ENCODE results near the gene SLC22A12. TPM values are rescaled to one million over a fixed set of nuclear protein-coding genes. Genes with fewer than 3 reads are reported as not detected.

The SLC22A12 gene
- total and polyA plus RNA-seq, 2 of the 8 experiments (the other 6 are each of a cell fraction or from before 2014, with no cell fraction given) = not detected

DNA sequence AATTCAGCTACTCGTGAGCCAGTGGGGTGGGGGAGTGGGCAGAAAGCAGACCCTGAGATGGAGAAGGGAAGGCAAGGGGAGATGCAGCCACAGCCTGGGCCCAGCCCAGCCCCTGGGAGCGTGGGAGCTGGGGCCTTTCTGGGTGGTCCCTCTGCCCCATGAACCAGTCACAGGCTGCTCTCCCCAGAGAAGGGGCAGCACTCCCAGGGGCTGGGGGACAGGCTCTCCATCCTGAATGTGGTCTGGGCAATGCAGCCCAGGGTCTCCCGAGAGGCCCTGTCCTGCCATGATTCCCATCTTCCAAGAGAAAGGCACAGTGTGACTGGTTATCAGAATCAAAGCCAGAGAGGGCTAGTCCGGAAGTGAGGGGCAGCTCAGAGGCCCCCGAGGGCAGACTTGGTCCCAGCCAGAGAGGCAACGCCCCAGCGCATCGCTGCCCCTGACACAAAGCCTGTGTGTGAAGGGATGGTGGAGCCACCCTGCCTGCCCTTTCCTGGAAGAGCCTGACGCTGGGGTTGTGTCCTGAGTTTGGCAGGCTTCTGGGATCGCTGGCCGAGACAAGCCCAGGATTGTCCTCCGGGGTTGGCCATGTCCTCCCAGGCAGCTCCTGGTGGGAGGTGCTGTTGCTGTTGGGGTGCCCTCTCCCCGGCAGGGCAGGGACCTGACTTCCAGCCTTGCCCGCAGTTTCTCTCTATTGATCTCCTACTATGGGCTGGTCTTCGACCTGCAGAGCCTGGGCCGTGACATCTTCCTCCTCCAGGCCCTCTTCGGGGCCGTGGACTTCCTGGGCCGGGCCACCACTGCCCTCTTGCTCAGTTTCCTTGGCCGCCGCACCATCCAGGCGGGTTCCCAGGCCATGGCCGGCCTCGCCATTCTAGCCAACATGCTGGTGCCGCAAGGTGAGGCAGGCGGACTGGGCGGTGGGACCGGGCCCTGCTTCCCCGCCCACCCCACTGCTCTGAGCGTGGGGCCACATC lies 23.8 kb upstream of the SLC22A12 start (continued):
- TF ChIP-seq, protein P1, sequence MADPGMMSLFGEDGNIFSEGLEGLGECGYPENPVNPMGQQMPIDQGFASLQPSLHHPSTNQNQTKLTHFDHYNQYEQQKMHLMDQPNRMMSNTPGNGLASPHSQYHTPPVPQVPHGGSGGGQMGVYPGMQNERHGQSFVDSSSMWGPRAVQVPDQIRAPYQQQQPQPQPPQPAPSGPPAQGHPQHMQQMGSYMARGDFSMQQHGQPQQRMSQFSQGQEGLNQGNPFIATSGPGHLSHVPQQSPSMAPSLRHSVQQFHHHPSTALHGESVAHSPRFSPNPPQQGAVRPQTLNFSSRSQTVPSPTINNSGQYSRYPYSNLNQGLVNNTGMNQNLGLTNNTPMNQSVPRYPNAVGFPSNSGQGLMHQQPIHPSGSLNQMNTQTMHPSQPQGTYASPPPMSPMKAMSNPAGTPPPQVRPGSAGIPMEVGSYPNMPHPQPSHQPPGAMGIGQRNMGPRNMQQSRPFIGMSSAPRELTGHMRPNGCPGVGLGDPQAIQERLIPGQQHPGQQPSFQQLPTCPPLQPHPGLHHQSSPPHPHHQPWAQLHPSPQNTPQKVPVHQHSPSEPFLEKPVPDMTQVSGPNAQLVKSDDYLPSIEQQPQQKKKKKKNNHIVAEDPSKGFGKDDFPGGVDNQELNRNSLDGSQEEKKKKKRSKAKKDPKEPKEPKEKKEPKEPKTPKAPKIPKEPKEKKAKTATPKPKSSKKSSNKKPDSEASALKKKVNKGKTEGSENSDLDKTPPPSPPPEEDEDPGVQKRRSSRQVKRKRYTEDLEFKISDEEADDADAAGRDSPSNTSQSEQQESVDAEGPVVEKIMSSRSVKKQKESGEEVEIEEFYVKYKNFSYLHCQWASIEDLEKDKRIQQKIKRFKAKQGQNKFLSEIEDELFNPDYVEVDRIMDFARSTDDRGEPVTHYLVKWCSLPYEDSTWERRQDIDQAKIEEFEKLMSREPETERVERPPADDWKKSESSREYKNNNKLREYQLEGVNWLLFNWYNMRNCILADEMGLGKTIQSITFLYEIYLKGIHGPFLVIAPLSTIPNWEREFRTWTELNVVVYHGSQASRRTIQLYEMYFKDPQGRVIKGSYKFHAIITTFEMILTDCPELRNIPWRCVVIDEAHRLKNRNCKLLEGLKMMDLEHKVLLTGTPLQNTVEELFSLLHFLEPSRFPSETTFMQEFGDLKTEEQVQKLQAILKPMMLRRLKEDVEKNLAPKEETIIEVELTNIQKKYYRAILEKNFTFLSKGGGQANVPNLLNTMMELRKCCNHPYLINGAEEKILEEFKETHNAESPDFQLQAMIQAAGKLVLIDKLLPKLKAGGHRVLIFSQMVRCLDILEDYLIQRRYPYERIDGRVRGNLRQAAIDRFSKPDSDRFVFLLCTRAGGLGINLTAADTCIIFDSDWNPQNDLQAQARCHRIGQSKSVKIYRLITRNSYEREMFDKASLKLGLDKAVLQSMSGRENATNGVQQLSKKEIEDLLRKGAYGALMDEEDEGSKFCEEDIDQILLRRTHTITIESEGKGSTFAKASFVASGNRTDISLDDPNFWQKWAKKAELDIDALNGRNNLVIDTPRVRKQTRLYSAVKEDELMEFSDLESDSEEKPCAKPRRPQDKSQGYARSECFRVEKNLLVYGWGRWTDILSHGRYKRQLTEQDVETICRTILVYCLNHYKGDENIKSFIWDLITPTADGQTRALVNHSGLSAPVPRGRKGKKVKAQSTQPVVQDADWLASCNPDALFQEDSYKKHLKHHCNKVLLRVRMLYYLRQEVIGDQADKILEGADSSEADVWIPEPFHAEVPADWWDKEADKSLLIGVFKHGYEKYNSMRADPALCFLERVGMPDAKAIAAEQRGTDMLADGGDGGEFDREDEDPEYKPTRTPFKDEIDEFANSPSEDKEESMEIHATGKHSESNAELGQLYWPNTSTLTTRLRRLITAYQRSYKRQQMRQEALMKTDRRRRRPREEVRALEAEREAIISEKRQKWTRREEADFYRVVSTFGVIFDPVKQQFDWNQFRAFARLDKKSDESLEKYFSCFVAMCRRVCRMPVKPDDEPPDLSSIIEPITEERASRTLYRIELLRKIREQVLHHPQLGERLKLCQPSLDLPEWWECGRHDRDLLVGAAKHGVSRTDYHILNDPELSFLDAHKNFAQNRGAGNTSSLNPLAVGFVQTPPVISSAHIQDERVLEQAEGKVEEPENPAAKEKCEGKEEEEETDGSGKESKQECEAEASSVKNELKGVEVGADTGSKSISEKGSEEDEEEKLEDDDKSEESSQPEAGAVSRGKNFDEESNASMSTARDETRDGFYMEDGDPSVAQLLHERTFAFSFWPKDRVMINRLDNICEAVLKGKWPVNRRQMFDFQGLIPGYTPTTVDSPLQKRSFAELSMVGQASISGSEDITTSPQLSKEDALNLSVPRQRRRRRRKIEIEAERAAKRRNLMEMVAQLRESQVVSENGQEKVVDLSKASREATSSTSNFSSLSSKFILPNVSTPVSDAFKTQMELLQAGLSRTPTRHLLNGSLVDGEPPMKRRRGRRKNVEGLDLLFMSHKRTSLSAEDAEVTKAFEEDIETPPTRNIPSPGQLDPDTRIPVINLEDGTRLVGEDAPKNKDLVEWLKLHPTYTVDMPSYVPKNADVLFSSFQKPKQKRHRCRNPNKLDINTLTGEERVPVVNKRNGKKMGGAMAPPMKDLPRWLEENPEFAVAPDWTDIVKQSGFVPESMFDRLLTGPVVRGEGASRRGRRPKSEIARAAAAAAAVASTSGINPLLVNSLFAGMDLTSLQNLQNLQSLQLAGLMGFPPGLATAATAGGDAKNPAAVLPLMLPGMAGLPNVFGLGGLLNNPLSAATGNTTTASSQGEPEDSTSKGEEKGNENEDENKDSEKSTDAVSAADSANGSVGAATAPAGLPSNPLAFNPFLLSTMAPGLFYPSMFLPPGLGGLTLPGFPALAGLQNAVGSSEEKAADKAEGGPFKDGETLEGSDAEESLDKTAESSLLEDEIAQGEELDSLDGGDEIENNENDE (IDR thresholded peaks at IDR 0.05; ENCODE audit: insufficient replicate concordance, low read length) = no peak
- TF ChIP-seq SP2 (IDR thresholded peaks at IDR 0.05; ENCODE audit: low read length) = no peak
- no peak for TF ChIP-seq MAFK (IDR thresholded peaks at IDR 0.05; ENCODE audit: low read depth, low read length)
- no peak for TF ChIP-seq BCL11A (IDR thresholded peaks at IDR 0.05; ENCODE audit: low read depth in 2 of 2, low read length in 2 of 2)
- TF ChIP-seq RFX5 (IDR thresholded peaks at IDR 0.05; ENCODE audit: borderline replicate concordance, low read depth, low read length) = no peak
- TF ChIP-seq ZNF274 (IDR thresholded peaks at IDR 0.05; ENCODE audit: borderline replicate concordance, extremely low read depth, low read length) = no peak
- no peak for TF ChIP-seq TAF1 (IDR thresholded peaks at IDR 0.05; ENCODE audit: low read depth, low read length)
- no peak for TF ChIP-seq TBP (IDR thresholded peaks at IDR 0.05; ENCODE audit: low read depth, low read length)
- no peak for TF ChIP-seq CREB1 (IDR thresholded peaks at IDR 0.05)
- no peak for TF ChIP-seq SIN3A (conservative IDR thresholded peaks at IDR 0.05 in 1 of 2, IDR thresholded peaks at IDR 0.05 in 1 of 2; ENCODE audit: low read depth in 1 of 2, low read length in 2 of 2)

Data from H1 (cell line).